GM18508 (cell line): Measurements from ENCODE around the gene DERA.
"Not testable (repeated sequence)": the region's sequence is repeated elsewhere in the genome, so short reads cannot be mapped to it uniquely, and the experiment has no call there.

ENCODE experiments used
- ATAC-seq: cut with Tn5 transposase; IDR thresholded peaks from one replicate; pipeline ENCODE4 v1.9.1; 2021; ENCODE audit warnings: moderate number of reproducible peaks; ENCODE audit not compliant: insufficient read depth, unreplicated experiment

Gene DERA

DNA sequence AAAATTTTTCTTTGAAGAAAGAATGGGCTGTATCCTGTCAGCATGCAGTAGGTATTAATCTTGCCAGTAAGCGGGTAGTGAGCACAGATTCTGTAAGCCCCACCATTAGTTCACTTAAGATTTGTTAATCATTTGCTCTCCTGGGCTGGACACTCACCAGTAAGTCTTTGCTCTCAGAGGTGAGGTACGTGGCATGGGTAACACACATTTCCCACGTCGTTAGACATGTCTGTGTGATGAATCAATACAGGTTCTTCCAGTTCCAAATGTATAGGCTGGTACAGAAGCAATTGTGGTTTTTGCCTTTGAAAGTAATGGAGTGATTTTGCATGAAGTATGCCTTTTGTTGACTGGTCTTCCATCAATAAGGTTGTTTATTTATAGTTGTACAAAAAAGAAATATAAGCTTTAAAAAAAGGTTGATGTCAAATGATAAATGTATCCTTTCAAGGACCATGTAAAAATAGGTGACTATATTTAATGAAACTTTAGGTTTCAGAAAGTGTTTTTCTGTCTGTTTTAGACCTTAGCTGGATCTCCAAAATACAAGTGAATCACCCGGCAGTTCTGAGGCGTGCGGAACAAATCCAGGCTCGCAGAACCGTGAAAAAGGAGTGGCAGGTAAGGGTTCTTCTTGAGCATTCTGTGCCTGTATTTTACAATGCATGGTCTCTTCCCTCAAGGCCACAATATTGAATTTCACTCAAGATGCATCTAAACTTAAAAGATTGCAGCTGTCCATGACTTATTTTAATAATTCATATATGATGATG is 45.5 kb downstream of the DERA start:
- ATAC-seq: no peak

DNA sequence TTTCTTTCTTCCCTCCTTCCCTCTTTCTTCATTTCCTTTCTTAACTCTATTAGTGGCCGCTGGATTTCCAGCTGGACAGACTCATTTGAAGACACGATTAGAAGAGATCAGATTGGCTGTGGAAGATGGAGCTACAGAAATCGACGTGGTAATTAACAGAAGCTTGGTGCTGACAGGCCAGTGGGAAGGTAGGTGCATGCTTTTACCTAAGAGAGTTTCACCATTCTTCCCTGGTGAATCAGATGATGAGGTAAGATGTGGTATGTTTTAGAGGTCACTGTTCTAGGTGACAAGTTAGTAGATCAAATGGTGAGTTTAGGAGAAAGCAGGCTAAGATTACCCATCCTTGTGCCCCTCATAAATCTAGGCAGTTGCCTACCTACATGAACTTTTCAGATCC is 51.6 kb downstream of the DERA start:
- no peak for ATAC-seq

DNA sequence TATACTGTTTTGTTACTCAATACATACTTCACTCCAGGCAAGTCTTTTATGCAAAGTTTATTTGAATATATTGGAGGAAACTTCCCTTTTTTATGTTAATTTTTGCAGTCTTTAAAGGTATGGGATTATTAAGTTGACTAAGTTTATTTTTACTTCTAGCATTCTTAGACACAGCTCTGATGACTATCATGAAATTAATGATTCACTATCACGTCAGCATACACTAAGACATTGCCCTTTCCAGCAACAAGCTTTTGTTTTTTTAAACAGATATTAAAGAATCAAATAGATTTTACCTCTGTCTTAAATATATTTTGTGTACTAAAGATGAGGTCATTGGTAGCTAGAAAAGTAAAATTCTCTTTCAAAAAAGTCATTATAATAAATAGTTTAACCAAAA is 52.1 kb downstream of the DERA start:
- no peak for ATAC-seq

DNA sequence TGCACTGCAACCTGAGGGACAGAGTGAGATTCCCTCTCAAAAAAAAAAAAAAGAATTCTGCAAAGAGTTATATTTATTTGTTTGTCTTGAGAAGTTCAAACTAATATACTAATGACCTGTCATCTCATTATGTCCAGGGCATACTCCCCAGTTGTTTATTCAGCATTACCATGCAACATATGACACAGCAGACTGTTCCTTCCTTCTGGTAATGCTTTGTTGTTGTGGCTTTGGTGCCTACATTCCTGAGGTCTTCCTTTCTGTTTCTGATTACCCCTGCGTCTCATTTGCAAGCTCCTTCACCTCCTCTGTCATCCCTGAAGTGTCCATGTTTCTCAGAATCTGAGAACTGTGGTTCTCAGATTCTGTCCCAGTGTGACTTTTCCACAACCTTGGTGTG is 55.3 kb downstream of the DERA start:
- ATAC-seq: no peak

DNA sequence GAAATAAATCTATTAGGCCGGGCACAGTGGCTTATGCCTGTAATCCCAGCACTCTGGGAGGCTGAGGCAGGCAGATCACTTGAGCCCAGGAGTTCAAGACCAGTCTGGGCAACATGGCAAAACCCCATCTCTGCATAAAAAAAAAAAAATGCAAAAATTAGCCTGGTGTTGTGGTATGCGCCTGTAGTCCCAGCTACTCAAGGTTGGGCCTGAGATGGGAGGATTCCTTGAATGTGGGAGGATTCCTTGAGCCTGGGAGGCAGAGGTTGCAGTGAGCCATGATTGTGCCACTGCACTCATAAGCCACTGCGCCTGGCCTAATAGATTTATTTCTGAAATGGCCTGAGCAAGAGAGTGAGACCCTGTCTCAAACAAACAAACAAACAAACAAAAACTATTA is 55.9 kb downstream of the DERA start:
- not testable (repeated sequence) for ATAC-seq

DNA sequence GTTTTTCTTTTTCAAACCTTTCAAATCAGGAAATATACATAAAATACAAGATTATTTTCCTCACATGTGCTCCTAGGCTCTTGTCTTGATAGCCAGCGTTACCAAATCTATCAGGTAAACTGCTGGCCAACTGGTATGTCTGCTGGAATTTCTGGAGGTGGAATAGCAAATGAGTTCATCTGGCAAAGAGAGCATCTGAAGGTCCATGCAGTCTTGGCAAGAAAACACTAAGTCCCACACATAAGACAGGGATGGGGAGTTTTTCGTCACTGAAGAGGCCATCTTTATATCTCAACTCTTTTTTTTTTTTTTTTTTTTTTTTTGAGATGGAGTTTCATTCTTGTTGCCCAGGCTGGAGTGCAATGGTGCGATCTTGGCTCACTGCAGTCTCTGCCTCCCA is 60.1 kb downstream of the DERA start:
- no peak for ATAC-seq

DNA sequence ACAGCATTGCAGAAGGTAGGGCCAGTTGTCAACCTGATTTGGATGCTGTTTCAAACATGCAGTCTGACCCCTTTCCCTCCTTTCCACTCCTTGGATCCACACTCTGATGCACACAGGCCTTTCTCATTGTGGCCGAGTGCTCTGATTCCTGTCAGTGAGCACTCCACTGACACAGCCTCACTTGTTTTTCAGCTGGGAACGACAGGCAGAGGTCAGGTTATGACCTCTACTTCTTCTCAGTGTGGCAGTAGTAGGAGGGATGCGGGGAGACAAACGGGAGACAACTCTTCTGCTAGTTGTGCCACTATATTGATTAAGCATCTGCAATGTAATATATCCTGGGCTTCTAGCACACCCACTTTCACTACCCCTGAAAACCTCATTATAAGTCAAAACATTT is 61.8 kb downstream of the DERA start:
- ATAC-seq: no peak

DNA sequence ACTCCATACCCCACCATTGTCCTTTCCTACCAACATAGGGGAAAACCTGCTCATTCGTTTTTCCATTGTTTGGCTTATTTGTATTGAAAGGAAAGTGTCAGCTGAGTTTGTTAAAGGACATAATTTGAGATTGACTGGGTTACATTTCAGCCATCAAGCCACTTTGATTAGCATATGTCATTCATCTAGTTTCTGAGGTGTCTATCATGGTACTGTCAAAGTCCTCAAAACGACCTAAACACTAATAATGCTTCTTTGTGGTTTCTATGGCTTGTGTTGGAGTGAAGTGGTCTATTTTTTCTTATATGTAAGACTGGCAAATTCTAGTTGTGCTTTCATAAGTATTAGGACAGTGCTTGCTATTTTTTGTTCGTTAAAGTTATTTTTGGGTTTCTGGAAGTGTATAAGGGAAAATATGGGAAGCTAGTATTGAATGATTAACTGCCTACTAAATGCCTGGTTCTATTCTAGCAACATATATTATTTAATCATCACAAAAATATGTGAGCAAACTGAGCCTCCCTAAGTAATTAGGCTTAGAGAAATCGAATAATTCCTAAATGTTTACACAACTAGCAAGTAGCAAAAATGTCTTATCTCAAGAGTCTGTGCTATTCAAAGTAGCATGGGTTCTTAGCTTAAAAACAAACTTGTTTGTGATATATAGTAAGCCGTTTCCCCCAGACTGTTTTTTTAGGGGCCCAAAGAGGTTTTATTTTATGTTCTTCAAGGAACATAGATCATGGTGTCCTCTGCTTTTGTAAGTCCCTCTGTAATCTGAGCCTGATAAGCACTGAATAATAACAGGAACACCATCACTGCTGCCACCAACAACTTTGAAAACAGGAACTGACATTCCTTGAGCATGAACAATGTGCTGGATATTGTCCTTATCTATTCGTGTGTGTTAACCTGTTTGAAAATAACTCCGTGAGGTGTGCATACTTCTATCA is 67.1 kb downstream of the DERA start:
- no peak for ATAC-seq

DNA sequence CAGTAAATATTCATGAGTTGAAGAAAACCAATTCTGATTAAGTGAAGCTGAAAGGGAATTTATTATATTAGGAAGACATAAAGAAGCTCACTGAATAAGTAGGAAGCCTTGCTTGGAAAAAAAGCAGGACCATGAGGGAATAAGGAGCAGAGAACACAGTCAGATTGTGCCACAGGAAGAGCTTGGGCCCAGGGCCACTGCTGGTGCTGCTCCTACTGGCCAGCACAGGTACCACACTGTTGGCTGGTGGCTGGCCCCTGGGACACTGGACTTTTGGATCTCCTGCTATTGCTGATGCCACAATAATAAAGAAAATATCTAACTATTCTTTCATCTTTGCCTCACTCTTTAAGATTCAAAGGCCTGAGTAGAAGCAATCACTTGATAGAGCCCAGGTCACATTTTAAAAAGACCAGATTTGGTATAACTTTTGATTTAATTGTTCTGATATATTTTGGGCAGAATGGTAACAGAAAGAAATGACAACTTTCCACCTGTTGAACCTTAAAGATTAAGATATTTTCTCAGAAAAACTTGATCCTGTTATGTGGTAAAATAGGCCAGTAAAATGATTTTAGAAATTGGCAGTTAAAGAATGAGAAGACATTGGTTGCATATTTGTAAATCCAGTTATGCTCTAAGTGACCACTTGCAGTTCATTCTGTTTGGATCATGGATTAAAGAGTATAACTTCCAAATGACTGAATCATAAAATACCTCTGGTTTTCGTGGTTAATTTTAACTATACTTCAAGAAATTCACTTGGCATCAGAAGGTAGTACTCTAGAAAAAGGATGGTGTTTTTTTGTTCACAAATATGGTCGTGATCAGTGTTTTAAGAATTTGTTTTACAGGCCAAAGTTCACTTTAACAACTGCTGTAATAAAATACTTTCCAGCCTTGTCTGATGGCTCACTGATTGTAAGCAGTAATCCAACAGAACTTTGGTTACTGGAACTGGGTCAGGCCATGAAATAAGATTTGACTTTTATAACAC is 68.3 kb downstream of the DERA start:
- ATAC-seq: no peak

DNA sequence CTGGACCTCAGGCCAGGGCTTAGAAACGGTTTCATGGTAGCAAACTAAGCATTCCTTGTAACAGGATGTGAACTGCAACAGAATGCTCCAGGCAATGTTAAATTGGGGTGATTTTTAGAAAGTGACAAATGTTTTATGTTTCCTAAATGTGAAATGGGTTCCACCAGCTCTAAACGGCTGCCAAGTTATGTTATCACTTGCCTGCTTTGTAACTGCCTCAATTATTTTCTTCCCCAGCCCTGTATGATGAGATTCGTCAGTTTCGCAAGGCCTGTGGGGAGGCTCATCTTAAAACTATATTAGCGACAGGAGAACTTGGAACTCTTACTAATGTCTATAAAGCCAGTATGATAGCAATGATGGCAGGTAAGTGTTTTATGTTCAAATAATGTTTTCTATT is 70.9 kb downstream of the DERA start:
- ATAC-seq: no peak

DNA sequence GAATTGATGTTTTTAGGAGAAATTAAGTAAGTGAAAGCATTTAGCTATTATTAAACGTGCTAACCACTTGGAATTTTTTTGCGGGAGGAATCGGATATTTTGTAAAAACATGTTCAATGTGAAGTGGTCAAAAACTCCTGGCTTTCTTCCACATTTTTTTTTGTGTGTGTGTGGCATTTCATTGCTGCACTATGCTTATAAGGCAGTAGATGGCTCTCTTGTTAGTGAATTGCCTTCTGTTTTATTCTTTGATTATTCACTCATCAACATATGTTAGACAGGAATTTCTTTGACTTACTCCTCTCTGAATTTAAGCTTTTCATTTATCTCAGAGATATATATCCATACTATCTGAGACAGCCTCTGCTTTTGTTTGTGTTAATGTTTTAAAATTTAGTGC is 71.3 kb downstream of the DERA start:
- no peak for ATAC-seq

DNA sequence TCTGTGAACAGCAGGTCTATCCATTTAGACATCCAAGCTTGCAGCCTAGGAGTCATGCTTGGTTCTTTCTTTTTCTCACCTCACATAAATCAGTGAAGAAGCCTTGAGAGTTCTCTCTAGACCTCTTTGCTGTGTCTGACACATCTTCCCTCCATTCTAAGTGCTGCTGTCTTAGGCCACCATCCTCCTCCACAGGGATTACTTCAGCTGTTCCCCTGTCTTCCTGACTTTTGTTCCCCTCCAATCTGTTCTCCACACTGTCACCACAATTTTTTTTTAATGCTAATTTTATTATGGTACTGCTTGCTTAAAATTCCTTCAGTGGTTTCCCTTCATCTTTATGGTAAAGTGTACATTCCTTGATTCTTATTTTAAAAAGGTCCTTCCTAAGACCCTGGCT is 71.8 kb downstream of the DERA start:
- no peak for ATAC-seq

DNA sequence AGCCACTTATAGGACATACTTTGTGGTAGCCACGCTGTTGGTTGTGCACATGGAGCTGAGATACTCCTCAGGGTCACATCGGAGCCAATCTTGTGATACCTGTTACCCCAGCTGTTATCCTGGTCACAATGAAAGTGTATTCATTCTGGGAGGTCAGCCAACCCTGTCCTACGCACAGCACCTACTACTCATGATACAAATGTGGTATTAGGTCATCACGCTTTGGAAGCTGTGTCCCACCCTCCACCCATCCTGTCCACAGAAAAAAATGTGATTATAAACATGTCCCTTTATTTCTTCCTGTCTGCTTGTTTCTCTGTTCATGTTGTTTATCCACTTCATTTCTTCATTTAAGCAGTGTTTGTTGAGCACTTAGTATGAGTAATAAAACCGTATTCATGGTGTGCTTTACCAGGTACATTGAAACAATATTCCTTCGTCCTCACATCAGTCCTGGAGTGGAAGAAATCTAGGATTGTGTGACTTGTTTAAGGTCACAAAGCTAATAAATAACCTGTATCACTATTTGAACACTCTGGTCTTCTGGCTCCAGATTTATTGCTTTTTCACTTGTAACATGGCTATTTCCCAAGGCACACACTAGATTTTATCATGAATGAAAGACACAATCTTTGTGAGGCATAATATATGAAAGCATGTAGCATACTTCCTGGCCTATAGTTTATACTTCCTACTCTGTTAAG is 73.1 kb downstream of the DERA start:
- no peak for ATAC-seq

DNA sequence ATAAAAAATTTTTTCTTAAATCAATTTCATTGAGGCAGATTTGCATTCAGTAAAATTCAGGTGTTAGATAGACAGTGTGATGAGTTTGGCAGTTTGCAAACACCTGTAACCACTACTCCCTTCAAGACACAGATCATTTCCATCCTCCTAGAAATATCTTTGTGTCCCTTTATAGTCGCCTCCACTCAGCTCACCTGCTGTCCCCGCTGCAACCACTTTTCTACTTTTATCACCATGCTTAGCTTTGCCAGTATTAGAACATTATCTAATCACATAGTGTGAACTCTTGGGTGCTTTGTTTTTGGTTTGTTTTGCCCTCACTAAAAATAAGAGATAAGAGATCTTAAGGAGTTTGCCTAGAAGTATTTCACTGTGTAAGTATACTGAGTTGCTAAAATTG is 73.8 kb downstream of the DERA start:
- no peak for ATAC-seq

DNA sequence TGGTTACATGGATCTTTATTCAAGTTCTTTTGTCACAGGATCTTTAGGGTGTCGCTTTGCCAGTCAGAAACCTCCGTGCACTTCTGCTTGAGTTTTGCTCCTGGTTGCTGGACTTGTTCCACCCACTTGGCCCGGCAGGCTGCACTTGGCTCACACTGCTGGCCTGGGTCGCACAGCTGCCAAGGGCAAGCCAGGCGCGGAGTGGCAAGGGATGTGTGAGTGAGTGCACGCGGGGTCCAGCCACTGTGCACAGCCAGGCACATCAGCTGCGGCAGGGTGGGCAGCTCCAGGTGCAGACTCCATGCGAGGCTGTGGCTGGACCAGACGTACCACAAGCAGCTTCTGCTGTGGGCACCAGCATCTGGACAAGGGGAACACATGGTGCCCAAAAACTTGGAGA is 76.6 kb downstream of the DERA start:
- ATAC-seq: no peak

DNA sequence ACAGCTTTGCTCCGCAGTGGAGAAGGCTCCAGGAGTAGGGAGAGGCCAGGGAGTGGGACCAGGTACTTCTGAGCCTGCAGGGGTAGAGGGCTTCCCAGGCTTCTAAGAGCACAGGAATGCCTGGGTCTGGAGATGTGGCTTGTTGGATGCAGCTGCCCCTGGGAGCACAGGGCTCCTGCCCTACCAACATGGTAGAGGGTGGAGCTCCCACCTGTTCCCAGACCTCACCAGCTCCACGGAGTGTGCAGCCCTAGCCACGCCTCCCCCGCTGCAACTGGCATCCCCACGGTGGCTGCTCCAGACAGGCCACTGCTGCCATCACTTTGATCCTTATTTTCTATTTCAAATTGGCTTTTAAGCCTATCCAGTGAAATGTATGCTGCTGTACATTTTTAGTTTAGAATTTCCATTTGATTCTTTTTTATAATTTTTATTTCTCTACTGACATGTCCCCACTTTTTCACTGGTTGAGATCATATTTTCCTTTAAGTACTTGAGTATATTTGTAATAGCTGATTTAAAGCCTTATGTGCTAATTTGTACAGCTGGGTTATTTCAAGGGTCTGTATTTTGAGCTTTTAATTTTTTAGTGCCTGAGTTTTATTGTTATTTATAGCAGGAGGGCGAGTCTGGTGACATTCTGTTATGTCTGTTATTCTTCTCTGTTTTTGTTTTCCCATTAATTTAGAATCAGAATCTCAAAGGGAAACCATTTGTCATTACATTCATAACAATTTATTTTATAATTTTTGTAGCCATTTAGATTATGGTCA is 78.0 kb downstream of the DERA start:
- ATAC-seq: no peak

DNA sequence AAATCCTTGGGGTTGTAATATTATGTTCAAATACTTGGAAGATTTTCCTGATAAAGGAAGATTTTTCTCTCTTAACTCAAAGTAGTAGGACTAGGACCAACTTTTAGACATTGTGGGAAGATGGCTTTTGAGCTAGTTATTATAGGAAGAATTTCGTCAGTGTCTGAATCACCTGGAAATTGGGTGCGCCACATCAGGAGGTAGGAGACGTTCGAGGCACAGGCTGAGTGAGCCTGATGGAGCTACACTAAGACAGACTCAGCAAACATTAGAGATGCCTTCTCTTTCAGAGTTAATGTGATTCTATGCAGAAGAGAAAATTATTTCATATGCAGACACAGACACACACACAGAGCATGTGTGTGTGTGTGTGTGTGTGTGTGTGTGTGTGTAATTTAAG is 84.7 kb downstream of the DERA start:
- no peak for ATAC-seq

DNA sequence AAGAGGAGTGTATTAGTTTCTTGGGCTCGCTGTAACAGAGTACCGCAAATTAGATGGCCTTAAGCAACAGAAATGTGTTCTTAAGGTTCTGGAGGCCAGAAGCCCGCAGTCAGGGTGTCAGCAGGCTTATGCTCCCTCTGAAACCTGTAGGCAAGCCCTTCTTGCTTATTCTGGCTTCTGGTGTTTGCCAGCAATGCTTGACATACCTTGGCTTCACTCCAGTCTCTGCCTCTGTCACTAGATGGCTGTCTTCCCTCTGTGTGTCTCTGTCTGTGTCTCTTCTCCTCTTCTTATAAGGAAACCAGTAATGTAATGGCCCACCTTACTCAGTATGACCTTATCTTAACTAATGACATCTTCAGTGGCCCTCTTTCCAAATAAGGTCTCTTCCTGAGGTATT is 85.1 kb downstream of the DERA start:
- ATAC-seq: no peak

DNA sequence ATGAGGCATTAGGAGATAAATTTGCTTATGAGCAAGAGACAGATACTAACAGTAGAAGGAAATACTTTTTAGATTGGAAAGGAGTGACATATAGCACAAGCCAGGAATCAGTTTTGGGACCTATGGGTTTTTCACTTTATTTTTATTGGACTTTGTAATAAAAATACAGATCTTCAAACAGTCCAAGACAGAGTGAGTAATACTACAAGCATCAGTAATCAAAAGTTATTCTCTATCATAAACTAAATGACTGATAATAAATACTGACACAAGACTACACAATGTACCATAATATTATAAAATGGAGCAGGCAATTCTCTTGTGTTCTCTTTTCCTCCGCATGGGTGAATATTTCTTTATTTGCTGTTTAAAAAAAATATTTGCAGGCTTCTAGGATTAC is 85.8 kb downstream of the DERA start:
- no peak for ATAC-seq
